ENCODE results near the gene HS6ST2.

The HS6ST2 gene

DNA sequence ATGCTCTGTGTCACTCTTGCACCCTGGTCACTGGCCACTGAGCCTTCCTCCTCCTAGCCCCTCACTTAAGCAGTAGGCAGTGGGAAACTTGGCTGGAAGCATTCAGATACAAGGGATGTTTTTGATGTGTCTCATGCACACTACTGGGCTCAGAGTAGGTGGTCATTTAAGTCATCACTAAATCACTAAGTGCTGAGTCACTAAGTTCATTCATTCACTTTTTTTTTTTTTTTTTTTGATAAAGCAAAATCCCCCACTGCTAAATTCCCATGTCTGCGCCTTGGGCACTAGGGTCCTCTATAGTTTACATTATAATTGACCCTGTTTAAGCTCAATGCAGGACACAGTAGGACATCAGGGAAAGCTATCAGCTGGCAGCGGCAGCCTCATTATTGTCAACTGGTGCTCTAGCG lies 287.2 kb downstream of the HS6ST2 start:
- Histone ChIP-seq H3K9me2 (replicated peaks; ENCODE audit: insufficient read depth, low read length) (no peaks in the 10 kb centered on the region), H3K36me3 (replicated peaks; ENCODE audit: insufficient read depth, low read length) (no peaks in the 10 kb centered on the region), H3K79me2 (ENCODE audit: low read length) (no peaks in the 10 kb centered on the region), H3K27me3 (replicated peaks; ENCODE audit: insufficient read depth, low read length) (no peaks in the 10 kb centered on the region), H3K4me1 (ENCODE audit: low read length) (no peaks in the 10 kb centered on the region), H3K27ac (ENCODE audit: low read length) (no peak overlapping the region), H3K9ac (ENCODE audit: low read length) (no peak overlapping the region), H3K9me3 (replicated peaks; ENCODE audit: insufficient read depth, low read length) (no peaks in the 10 kb centered on the region), H3K4me2 (ENCODE audit: low read depth, low read length) (no peak overlapping the region), H3K4me3 (ENCODE audit: low read length) (no peak overlapping the region), H3F3A (ENCODE audit: insufficient read depth, low read length) (no peaks in the 10 kb centered on the region), H4K20me1 (ENCODE audit: insufficient read depth, low read length) (no peaks in the 10 kb centered on the region), H2AFZ (ENCODE audit: low read length) (no peak overlapping the region)
- no peak for DNase-seq
- no peak for TF ChIP-seq EZH2phosphoT487 (IDR thresholded peaks at IDR 0.05; ENCODE audit: low read length)

- Histone ChIP-seq H3K27ac (ENCODE audit: low read length) (no peak overlapping the region), H3K9me3 (replicated peaks; ENCODE audit: insufficient read depth, low read length) (no peaks in the 10 kb centered on the region), H4K20me1 (ENCODE audit: insufficient read depth, low read length) (no peaks in the 10 kb centered on the region), H2AFZ (ENCODE audit: low read length) (no peak overlapping the region), H3F3A (ENCODE audit: insufficient read depth, low read length) (no peaks in the 10 kb centered on the region), H3K79me2 (ENCODE audit: low read length) (no peaks in the 10 kb centered on the region), H3K27me3 (replicated peaks; ENCODE audit: insufficient read depth, low read length) (no peaks in the 10 kb centered on the region), H3K4me3 (ENCODE audit: low read length) (no peak overlapping the region), H3K4me1 (ENCODE audit: low read length) (no peaks in the 10 kb centered on the region), H3K36me3 (replicated peaks; ENCODE audit: insufficient read depth, low read length) (no peaks in the 10 kb centered on the region), H3K4me2 (ENCODE audit: low read depth, low read length) (no peak overlapping the region), H3K9me2 (replicated peaks; ENCODE audit: insufficient read depth, low read length) (no peaks in the 10 kb centered on the region), H3K9ac (ENCODE audit: low read length) (no peak overlapping the region)
- TF ChIP-seq EZH2phosphoT487 (IDR thresholded peaks at IDR 0.05; ENCODE audit: low read length) (no peak), CTCF (IDR thresholded peaks at IDR 0.05; ENCODE audit: low read length) (no peak), EZH2 (optimal IDR thresholded peaks at IDR 0.05; ENCODE audit: low read depth, low read length) (no peak)
- no peak for DNase-seq
Observed at GRCh38 chrX:132669142-132669541, 289.3 kb downstream of the HS6ST2 start.

- Histone ChIP-seq H3K27ac (ENCODE audit: low read length) (no peak overlapping the region), H4K20me1 (ENCODE audit: insufficient read depth, low read length) (no peaks in the 10 kb centered on the region), H3K79me2 (ENCODE audit: low read length) (no peaks in the 10 kb centered on the region), H3K9ac (ENCODE audit: low read length) (no peak overlapping the region), H3K27me3 (replicated peaks; ENCODE audit: insufficient read depth, low read length) (no peaks in the 10 kb centered on the region), H3K9me3 (replicated peaks; ENCODE audit: insufficient read depth, low read length) (no peaks in the 10 kb centered on the region), H3K4me1 (ENCODE audit: low read length) (no peaks in the 10 kb centered on the region), H3K9me2 (replicated peaks; ENCODE audit: insufficient read depth, low read length) (no peaks in the 10 kb centered on the region), H3F3A (ENCODE audit: insufficient read depth, low read length) (no peaks in the 10 kb centered on the region), H2AFZ (ENCODE audit: low read length) (no peak overlapping the region), H3K4me3 (ENCODE audit: low read length) (no peak overlapping the region), H3K4me2 (ENCODE audit: low read depth, low read length) (no peak overlapping the region), H3K36me3 (replicated peaks; ENCODE audit: insufficient read depth, low read length) (no peaks in the 10 kb centered on the region)
- DNase-seq = no peak
- TF ChIP-seq CTCF (IDR thresholded peaks at IDR 0.05; ENCODE audit: low read length) = no peak
- no peak for TF ChIP-seq EZH2 (optimal IDR thresholded peaks at IDR 0.05; ENCODE audit: low read depth, low read length)
- no peak for TF ChIP-seq EZH2phosphoT487 (IDR thresholded peaks at IDR 0.05; ENCODE audit: low read length)
Observed at GRCh38 chrX:132668178-132668577, 290.3 kb downstream of the HS6ST2 start.

DNA sequence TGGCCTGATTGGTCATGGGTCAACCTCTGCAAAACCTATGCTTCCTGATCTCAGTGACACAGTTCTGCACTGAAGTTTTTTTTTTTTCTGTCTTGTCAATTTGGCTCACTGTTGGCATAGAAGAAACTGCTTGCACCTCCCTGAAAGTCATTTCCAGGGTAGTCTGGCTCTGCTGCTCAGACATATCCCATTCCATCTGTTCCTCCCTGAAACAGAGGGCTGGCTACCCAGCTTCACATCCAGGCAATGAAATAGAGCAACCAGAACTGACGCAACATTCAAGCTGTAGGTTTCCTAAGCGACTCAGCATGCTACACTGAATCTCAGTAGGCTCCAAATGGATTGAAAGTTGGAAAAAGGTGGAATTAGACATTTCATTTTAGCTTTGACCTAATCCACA lies 292.8 kb downstream of the HS6ST2 start:
- H3K4me2 ChIP-seq (ENCODE audit: low read depth, low read length) = no peak overlapping the region
- H2AFZ ChIP-seq (ENCODE audit: low read length) = no peak overlapping the region
- H3K27me3 ChIP-seq (replicated peaks; ENCODE audit: insufficient read depth, low read length) = no peaks in the 10 kb centered on the region
- H3K9me2 ChIP-seq (replicated peaks; ENCODE audit: insufficient read depth, low read length) = no peaks in the 10 kb centered on the region
- H3K9ac ChIP-seq (ENCODE audit: low read length) = no peak overlapping the region
- DNase-seq = no peak
- no peaks in the 10 kb centered on the region for H3K4me1 ChIP-seq (ENCODE audit: low read length)
- TF ChIP-seq CTCF (IDR thresholded peaks at IDR 0.05; ENCODE audit: low read length) (no peak), EZH2phosphoT487 (IDR thresholded peaks at IDR 0.05; ENCODE audit: low read length) (no peak), EZH2 (optimal IDR thresholded peaks at IDR 0.05; ENCODE audit: low read depth, low read length) (no peak)
- no peaks in the 10 kb centered on the region for H4K20me1 ChIP-seq (ENCODE audit: insufficient read depth, low read length)
- H3K36me3 ChIP-seq (replicated peaks; ENCODE audit: insufficient read depth, low read length) = no peaks in the 10 kb centered on the region
- H3K27ac ChIP-seq (ENCODE audit: low read length) = no peak overlapping the region
- no peaks in the 10 kb centered on the region for H3K79me2 ChIP-seq (ENCODE audit: low read length)
- H3F3A ChIP-seq (ENCODE audit: insufficient read depth, low read length) = no peaks in the 10 kb centered on the region
- H3K4me3 ChIP-seq (ENCODE audit: low read length) = no peak overlapping the region
- H3K9me3 ChIP-seq (replicated peaks; ENCODE audit: insufficient read depth, low read length) = no peaks in the 10 kb centered on the region

Measured in MM.1S (cell line).